ENCODE results near the gene EXOC2. TPM values are rescaled to one million over a fixed set of nuclear protein-coding genes. Genes with fewer than 3 reads are reported as not detected.
"Not testable (repeated sequence)": the region's sequence is repeated elsewhere in the genome, so short reads cannot be mapped to it uniquely, and the experiment has no call there.

The EXOC2 gene
- total RNA-seq, 1 donor from 2014 or later: 22.0 TPM

DNA sequence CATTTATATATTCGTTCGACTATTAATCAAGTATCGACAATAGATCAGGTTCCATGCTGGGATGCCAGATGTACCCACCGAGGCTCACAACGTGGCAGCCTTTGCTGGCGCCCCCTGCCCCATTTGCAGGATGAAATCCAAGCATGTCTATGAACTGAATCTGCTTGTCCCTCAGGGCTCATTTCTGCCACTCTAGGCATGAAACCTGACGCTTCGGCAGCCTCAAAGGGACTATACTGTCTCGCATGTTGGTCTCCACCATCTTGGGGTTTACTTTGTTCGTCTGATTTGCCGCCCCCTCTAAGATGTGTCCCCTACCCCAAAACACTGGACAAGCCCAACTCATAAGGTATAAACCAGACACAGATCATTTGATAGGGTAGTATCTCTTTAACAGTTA, 72.8 kb downstream of the EXOC2 start:
- no peak overlapping the region for H3K4me3 ChIP-seq (ENCODE audit: low read depth, low read length)
- TF ChIP-seq, protein P1, sequence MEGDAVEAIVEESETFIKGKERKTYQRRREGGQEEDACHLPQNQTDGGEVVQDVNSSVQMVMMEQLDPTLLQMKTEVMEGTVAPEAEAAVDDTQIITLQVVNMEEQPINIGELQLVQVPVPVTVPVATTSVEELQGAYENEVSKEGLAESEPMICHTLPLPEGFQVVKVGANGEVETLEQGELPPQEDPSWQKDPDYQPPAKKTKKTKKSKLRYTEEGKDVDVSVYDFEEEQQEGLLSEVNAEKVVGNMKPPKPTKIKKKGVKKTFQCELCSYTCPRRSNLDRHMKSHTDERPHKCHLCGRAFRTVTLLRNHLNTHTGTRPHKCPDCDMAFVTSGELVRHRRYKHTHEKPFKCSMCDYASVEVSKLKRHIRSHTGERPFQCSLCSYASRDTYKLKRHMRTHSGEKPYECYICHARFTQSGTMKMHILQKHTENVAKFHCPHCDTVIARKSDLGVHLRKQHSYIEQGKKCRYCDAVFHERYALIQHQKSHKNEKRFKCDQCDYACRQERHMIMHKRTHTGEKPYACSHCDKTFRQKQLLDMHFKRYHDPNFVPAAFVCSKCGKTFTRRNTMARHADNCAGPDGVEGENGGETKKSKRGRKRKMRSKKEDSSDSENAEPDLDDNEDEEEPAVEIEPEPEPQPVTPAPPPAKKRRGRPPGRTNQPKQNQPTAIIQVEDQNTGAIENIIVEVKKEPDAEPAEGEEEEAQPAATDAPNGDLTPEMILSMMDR (conservative IDR thresholded peaks at IDR 0.05; ENCODE audit: low read depth, low read length): no peak
- no peak for DNase-seq (ENCODE audit: low read depth)

DNA sequence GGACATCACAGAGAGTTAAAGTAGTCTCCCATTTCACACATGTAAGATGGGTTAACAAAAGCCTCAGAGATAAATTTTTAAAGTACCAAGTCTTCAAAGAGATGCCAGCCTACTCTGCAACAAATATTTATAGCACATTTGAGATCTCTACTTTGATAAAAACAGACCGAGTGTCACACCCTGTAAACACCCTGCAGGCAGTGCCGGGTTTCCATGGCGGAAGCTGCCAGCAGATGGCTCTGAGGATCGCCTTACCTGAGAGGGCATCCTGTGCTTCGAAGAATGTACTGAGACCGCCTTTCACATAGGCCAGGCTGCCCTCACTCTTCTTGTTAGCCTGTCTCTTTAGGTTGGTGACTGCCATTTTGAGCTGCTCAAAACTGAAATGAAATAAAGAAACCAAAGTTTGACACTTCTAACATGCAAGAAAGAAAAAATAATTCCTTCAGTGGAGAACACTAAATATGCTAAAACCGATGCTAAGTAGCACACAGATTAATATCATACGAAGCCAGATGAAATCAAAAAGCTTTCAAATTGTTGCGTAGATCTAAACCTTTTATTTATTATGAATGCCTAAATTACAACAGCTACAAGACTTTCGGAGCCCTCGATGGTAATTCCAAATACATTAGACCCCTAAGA, 75.4 kb downstream of the EXOC2 start:
- no peak overlapping the region for H3K4me3 ChIP-seq (ENCODE audit: low read depth, low read length)
- no peak for DNase-seq (ENCODE audit: low read depth)
- TF ChIP-seq, protein P1 (conservative IDR thresholded peaks at IDR 0.05; ENCODE audit: low read depth, low read length): peak; percentile 27

DNA sequence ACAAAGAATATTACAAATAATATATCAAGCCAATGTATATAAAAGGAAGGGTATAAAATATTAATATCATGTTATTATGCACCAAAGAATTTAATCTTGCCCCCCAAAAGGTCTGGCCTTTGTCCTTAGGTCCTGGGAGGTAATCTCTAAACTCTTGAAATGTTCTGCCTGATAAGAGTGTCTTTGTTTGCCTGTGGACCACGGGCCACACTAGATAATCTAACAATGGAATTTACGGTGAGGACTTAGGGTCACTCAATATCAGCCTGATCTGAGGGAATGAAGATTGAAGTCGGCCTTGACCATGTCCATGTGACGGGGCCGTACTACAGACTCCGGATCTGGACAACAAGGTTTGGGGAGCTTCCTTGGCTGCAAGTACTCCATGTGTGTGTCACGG, 79.0 kb downstream of the EXOC2 start:
- TF ChIP-seq, protein P1 (conservative IDR thresholded peaks at IDR 0.05; ENCODE audit: low read depth, low read length): no peak
- DNase-seq (ENCODE audit: low read depth): no peak
- no peak overlapping the region for H3K4me3 ChIP-seq (ENCODE audit: low read depth, low read length)

DNA sequence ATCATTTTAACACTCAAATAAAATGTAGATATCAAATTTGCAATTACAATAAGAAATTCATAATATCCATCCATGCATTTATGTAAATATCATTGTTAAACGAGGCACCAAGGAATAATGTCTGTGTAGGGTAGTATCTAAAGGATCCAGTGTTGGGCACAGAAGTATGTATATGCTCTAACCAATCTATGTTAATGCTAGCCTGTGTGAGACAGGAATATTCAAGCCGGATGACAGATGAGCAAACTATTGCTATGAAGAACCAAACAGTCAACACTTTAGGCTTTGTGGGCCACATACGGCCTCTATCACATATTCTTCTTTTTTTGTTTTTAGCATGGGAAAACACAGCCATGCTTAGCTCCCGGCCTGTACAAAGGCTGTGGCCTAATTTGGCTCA, 81.0 kb downstream of the EXOC2 start:
- DNase-seq (ENCODE audit: low read depth): no peak
- TF ChIP-seq, protein P1 (conservative IDR thresholded peaks at IDR 0.05; ENCODE audit: low read depth, low read length): no peak

DNA sequence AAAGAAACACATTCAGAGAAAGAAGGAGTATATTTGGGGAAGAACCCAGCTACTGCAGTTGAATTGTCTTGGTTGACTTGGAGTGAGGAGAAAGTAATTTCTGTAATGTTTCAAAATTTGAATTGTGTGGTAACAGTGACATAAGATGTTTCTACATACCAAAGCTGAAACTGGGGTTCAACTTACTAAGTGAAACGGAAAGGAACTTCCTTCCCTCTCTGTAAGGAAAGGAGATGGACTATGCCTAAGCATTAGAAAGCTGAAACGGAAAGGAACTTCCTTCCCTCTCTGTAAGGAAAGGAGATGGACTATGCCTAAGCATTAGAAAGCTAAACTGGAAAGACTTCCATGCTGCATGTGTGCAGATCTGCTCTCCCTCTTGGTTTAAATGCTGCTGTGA, 82.1 kb downstream of the EXOC2 start:
- H3K4me3 ChIP-seq (ENCODE audit: low read depth, low read length): no peak overlapping the region
- no peak for DNase-seq (ENCODE audit: low read depth)
- TF ChIP-seq, protein P1 (conservative IDR thresholded peaks at IDR 0.05; ENCODE audit: low read depth, low read length): no peak

More for the DNA sequence above, 81.0 kb downstream of the EXOC2 start:
- no peak overlapping the region for H3K4me3 ChIP-seq (ENCODE audit: low read depth, low read length)

DNA sequence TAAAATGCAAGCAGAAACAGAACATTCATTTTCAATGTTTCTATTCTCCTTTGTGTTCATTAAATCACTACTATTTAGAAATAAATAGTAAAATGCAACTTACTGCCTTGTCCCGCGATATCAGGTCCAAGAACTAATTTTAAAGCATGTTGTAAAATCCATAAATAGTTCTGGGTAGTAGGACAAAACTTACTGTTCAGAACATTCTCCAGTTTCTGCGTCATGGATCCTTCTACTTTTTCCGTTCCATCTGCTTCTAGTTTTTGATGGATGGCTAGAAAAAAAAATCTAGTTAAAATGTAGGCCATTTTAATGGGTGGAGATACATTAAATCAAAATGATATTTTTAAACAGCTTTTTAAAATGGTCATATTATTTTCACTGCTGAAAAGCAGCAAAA, 83.0 kb downstream of the EXOC2 start:
- no peak for DNase-seq (ENCODE audit: low read depth)
- TF ChIP-seq, protein P1 (conservative IDR thresholded peaks at IDR 0.05; ENCODE audit: low read depth, low read length): no peak
- no peak overlapping the region for H3K4me3 ChIP-seq (ENCODE audit: low read depth, low read length)

DNA sequence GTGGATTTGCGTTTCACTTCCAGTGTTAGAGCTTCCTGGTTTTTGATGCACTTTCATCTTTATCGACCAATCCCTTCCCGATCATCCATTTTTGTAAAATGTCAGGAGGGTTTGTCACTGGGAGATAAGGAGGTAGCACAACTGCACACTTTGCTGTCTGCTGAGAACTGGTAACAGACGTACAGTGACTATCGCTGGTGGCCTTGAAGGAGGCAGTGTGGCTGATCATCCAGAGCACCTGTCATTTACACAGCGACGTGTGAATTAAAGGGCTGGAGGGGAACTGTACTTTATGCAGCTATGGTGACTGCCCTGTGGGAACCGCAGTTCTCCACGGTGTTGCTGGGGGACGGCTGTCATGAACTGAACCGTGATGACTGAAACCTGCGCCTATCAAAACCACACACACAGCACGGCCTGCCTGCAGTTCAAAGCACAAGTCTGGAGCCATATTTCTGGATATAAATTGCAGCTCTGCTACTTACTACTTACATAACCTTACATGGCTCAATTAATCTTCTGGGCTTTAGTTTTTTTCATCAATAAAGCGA, 86.0 kb downstream of the EXOC2 start:
- H3K4me3 ChIP-seq (ENCODE audit: low read depth, low read length): no peak overlapping the region
- TF ChIP-seq, protein P1 (conservative IDR thresholded peaks at IDR 0.05; ENCODE audit: low read depth, low read length): no peak
- DNase-seq (ENCODE audit: low read depth): no peak

DNA sequence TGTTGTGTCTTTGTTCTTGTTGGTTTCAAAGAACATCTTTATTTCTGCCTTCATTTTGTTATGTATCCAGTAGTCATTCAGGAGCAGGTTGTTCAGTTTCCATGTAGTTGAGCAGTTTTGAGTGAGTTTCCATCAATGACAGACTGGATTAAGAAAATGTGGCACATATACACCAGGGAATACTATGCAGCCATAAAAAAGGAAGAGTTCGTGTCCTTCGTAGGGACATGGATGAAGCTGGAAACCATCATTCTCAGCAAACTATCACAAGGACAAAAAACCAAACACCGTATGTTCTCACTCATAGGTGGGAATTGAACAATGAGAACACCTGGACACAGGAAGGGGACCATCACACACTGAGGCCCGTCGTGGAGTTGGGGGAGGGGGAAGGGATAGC, 87.0 kb downstream of the EXOC2 start:
- not testable (repeated sequence) for H3K4me3 ChIP-seq (ENCODE audit: low read depth, low read length); DNase-seq (ENCODE audit: low read depth)
